K562 (cell line): ENCODE measurements around the gene ZSCAN21. TPM values are rescaled to one million over a fixed set of nuclear protein-coding genes. Genes with fewer than 3 reads are reported as not detected.

Experiments
- CBX3 ChIP-seq, 2 experiments: IDR thresholded peaks; 1 replicate in 1 of 2; 2 replicates in 1 of 2; pipeline ENCODE4 v1.6.1; 2012; ENCODE audit warnings: inconsistent platforms in 2 of 2, low read length in 2 of 2, borderline replicate concordance in 1 of 2, control low read depth in 1 of 2
- E2F3 ChIP-seq: fragments of 250-450 bp; sonication (Bioruptor Pico); IDR thresholded peaks from 2 replicates; pipeline ENCODE4 v1.4.0; 2020; ENCODE audit warnings: mild to moderate bottlenecking
- ELF4 ChIP-seq: fragments of 450-650 bp; formaldehyde crosslinking; IDR thresholded peaks from 2 replicates; pipeline ENCODE4 v1.4.0; 2022; ENCODE audit warnings: missing genetic modification characterization
- ERF ChIP-seq: fragments of 450-650 bp; formaldehyde crosslinking; IDR thresholded peaks from 2 replicates; pipeline ENCODE4 v1.4.0; 2020; ENCODE audit warnings: mild to moderate bottlenecking, mixed read lengths
- ETV1 ChIP-seq: fragments of 450-650 bp; conservative IDR thresholded peaks from 2 replicates; pipeline ENCODE4 v1.6.1; 2016; ENCODE audit warnings: missing genetic modification characterization, control low read depth, low read depth, missing compliant biosample characterization
- FOXK2 ChIP-seq, 2 experiments: fragments of 450-650 bp; IDR thresholded peaks in 1 of 2; conservative IDR thresholded peaks in 1 of 2; 2 replicates each; pipeline ENCODE4 v1.6.1; 2016; ENCODE audit warnings: low read depth in 2 of 2, mild to moderate bottlenecking in 1 of 2
- FOXM1 ChIP-seq, 2 experiments: fragments of 450-650 bp in 1 of 2; sonication (generic) in 1 of 2; formaldehyde crosslinking in 1 of 2; IDR thresholded peaks; 2 replicates each; pipeline versions ENCODE4 v1.6.1 to v1.9.0; 2017 to 2022; ENCODE audit warnings: low read depth in 2 of 2, mild to moderate bottlenecking in 2 of 2, missing genetic modification reagents in 1 of 2, moderate library complexity in 1 of 2
- FOXO4 ChIP-seq: fragments of 450-650 bp; formaldehyde crosslinking; IDR thresholded peaks from 2 replicates; pipeline ENCODE4 v1.4.0; 2020; ENCODE audit warnings: mild to moderate bottlenecking, moderate library complexity
- HDAC2 ChIP-seq: fragments of 450-650 bp; IDR thresholded peaks from 2 replicates; pipeline ENCODE4 v1.6.1; 2016; ENCODE audit warnings: mild to moderate bottlenecking
- NONO ChIP-seq, 2 experiments: fragments of 200-400 bp in 1 of 2; fragments of 450-650 bp in 1 of 2; formaldehyde crosslinking in 1 of 2; IDR thresholded peaks; 2 replicates each; pipeline ENCODE4 v1.6.1; 2017; ENCODE audit warnings: low read depth in 2 of 2, mild to moderate bottlenecking in 2 of 2, moderate library complexity in 2 of 2, low read length in 1 of 2
- PKNOX1 ChIP-seq: fragments of 450-650 bp; IDR thresholded peaks from 2 replicates; pipeline ENCODE4 v1.6.1; 2016
- POLR2G ChIP-seq: fragments of 200-400 bp; formaldehyde crosslinking; IDR thresholded peaks from 2 replicates; pipeline ENCODE4 v1.6.1; 2017; ENCODE audit warnings: low read depth, mild to moderate bottlenecking, antibody characterized with exemption, low read length, moderate library complexity
- RBM14 ChIP-seq: fragments of 200-400 bp; formaldehyde crosslinking; IDR thresholded peaks from 2 replicates; pipeline ENCODE4 v1.6.1; 2018; ENCODE audit warnings: low read depth, mild to moderate bottlenecking, low read length, moderate library complexity, borderline replicate concordance; ENCODE audit not compliant: insufficient read depth
- SMARCB1 ChIP-seq: IDR thresholded peaks from 2 replicates; pipeline ENCODE4 v1.6.1; 2011; ENCODE audit warnings: improper control_type of control experiment, low read depth; ENCODE audit not compliant: insufficient read length
- TAF7 ChIP-seq: fragments of 450-650 bp; IDR thresholded peaks from 2 replicates; pipeline ENCODE4 v1.6.1; 2016; ENCODE audit warnings: missing genetic modification characterization, missing compliant biosample characterization
- TBP ChIP-seq: optimal IDR thresholded peaks from 2 replicates; pipeline ENCODE3; 2011; ENCODE audit warnings: low read depth, low read length, improper control_type of control experiment
- TCFL5 ChIP-seq: fragments of 250-450 bp; sonication (Bioruptor Pico); conservative IDR thresholded peaks from 2 replicates; pipeline ENCODE4 v1.6.1; 2021; ENCODE audit warnings: mild to moderate bottlenecking, moderate library complexity, matching md5 sums
- THRB ChIP-seq: fragments of 450-650 bp; formaldehyde crosslinking; conservative IDR thresholded peaks from 2 replicates; pipeline ENCODE4 v1.4.0; 2022; ENCODE audit warnings: mild to moderate bottlenecking, missing genetic modification characterization
- YY1 ChIP-seq, 3 experiments: IDR thresholded peaks; 2 replicates each; pipeline ENCODE4 v1.6.1; 2011; ENCODE audit warnings: low read length in 2 of 3, mild to moderate bottlenecking in 2 of 3, moderate library complexity in 2 of 3, borderline replicate concordance in 1 of 3, control low read depth in 1 of 3, low read depth in 1 of 3; ENCODE audit not compliant: insufficient read depth in 3 of 3, insufficient replicate concordance in 2 of 3, control insufficient read depth in 1 of 3, insufficient read length in 1 of 3; ENCODE audit errors: extremely low read depth in 1 of 3
- ZC3H8 ChIP-seq: fragments of 450-650 bp; IDR thresholded peaks from 2 replicates; pipeline ENCODE4 v1.6.1; 2017
- ZNF668 ChIP-seq: fragments of 250-450 bp; sonication (Bioruptor Pico); IDR thresholded peaks from 2 replicates; pipeline ENCODE4 v1.8.0; 2022; ENCODE audit warnings: mild to moderate bottlenecking, inconsistent platforms
- ZNF75A ChIP-seq: fragments of 450-650 bp; formaldehyde crosslinking; IDR thresholded peaks from 2 replicates; pipeline ENCODE4 v1.4.0; 2020; ENCODE audit warnings: mild to moderate bottlenecking
- ZNF76 ChIP-seq: fragments of 250-450 bp; sonication (Bioruptor Pico); IDR thresholded peaks from 2 replicates; pipeline ENCODE4 v1.4.0; 2020; ENCODE audit warnings: mild to moderate bottlenecking, moderate library complexity, borderline replicate concordance
- polyA plus RNA-seq, 8 experiments: library from polyadenylated mRNA; depleted of rRNA in 4 of 8; stranded (reverse) in 5 of 8; unstranded in 3 of 8; fragments of >200 nt; fragmentation: Nextera tagmentation in 2 of 8; fragmentation: Illumina TruSeq in 1 of 8; extraction: Ambion mirVana in 2 of 8; extraction: Trizol in 1 of 8; gene quantifications; 2 replicates each; pipeline versions ENCODE4 v1.2.1 to v1.2.3, GENCODE V29; 2011 to 2014; ENCODE audit warnings: inconsistent platforms in 1 of 8, missing spikeins in 1 of 8
- total RNA-seq, 7 experiments: library from RNA; depleted of rRNA in 6 of 7; stranded (reverse); fragments of >200 nt in 6 of 7; fragmentation: Illumina TruSeq in 2 of 7; extraction: Trizol in 2 of 7; gene quantifications; 2 replicates each; pipeline versions ENCODE4 v1.2.1 to v1.2.3, GENCODE V29; 2011 to 2021; ENCODE audit warnings: low replicate concordance in 1 of 7

The ZSCAN21 gene
- total and polyA plus RNA-seq, 9 of the 15 experiments (the other 6 are each of a cell fraction or from before 2014, with no cell fraction given): 5.9 to 15.5 (median 13.2) TPM

- peak; percentile 78 for TF ChIP-seq ELF4 (CRISPR knock-in tag)
- no peak for TF ChIP-seq ZNF668 (CRISPR knock-in tag)
- no peak for TF ChIP-seq HDAC2
- peak; percentile 98 for TF ChIP-seq POLR2G
- peak; percentile 96 for TF ChIP-seq ETV1 (tag)
- TF ChIP-seq PKNOX1: peak; percentile 58
- TF ChIP-seq CBX3 (IDR thresholded peaks at IDR 0.05; ENCODE audit: borderline replicate concordance in 1 of 2, low read length in 2 of 2): no peak
- no peak for TF ChIP-seq NONO (IDR thresholded peaks at IDR 0.05; ENCODE audit: low read depth in 2 of 2, low read length in 1 of 2)
- TF ChIP-seq E2F3 (CRISPR knock-in tag): no peak
- 0 out of 2 replicates have a peak, but pooled peaks have one; percentile 64 for TF ChIP-seq RBM14
- no peak for TF ChIP-seq ZC3H8
- TF ChIP-seq ERF (CRISPR knock-in tag): no peak
- no peak for TF ChIP-seq SMARCB1
- TF ChIP-seq ZNF76 (CRISPR knock-in tag): no peak
- TF ChIP-seq FOXM1 (IDR thresholded peaks at IDR 0.05; ENCODE audit: low read depth): no peak
- TF ChIP-seq FOXM1 (CRISPR knock-in tag; IDR thresholded peaks at IDR 0.05; ENCODE audit: low read depth): no peak
- peak; percentile 20 to 69 (median 57) for TF ChIP-seq YY1 (IDR thresholded peaks at IDR 0.05; ENCODE audit: borderline replicate concordance in 1 of 3, control insufficient read depth in 1 of 3, extremely low read depth in 1 of 3, insufficient read depth in 3 of 3, insufficient read length in 1 of 3, insufficient replicate concordance in 2 of 3, low read depth in 1 of 3, low read length in 2 of 3)
- TF ChIP-seq THRB (CRISPR knock-in tag): no peak
- TF ChIP-seq TBP: peak; percentile 97
- no peak for TF ChIP-seq FOXO4 (CRISPR knock-in tag)
- peak; percentile 75 for TF ChIP-seq TAF7 (tag)
- TF ChIP-seq TCFL5 (CRISPR knock-in tag): no peak
- no peak for TF ChIP-seq ZNF75A (CRISPR knock-in tag)
- TF ChIP-seq FOXK2 (conservative IDR thresholded peaks at IDR 0.05 in 1 of 2, IDR thresholded peaks at IDR 0.05 in 1 of 2; ENCODE audit: low read depth in 2 of 2): peak; percentile 30 to 70; a peak in 2 of 4 replicates
Observed at GRCh38 chr7:100015232-100016214, 34.1 kb upstream of the ZSCAN21 start, which contains the start of gene ZKSCAN1 (continued).
